NCI-H748 treated with DMSO at 0.1 percent for 48 hours (cell line): Measurements from ENCODE around the gene ODAD4.

Experiments
- DNase-seq: peaks from one replicate; lab custom pipeline; 2025; lab: John Stamatoyannopoulos, UW

The ODAD4 gene

GRCh38 chr17:41971721-41972523 is 41.5 kb downstream of the ODAD4 start:
- DNase-seq, result no peak

GRCh38 chr17:41972571-41973407 is 42.4 kb downstream of the ODAD4 start:
- DNase-seq, result no peak

GRCh38 chr17:41973408-41973811 is 43.0 kb downstream of the ODAD4 start:
- DNase-seq, result no peak

- no peak for DNase-seq
Observed at GRCh38 chr17:41974031-41974430, 43.6 kb downstream of the ODAD4 start.

GRCh38 chr17:41974658-41975057 is 44.2 kb downstream of the ODAD4 start:
- DNase-seq, result no peak

- no peak for DNase-seq
Observed at GRCh38 chr17:41975099-41976083, 45.0 kb downstream of the ODAD4 start.

GRCh38 chr17:41976142-41976768 is 45.8 kb downstream of the ODAD4 start:
- DNase-seq, result no peak

GRCh38 chr17:41977991-41978390 is 47.6 kb downstream of the ODAD4 start:
- no peak for DNase-seq

- DNase-seq, result no peak
Observed at GRCh38 chr17:41982026-41982760, 51.8 kb downstream of the ODAD4 start.

GRCh38 chr17:41984454-41984853 is 54.0 kb downstream of the ODAD4 start:
- no peak for DNase-seq

- DNase-seq, result no peak
Observed at GRCh38 chr17:41985919-41986318, 55.5 kb downstream of the ODAD4 start.

- DNase-seq, result no peak
Observed at GRCh38 chr17:41986634-41987033, 56.2 kb downstream of the ODAD4 start.

- no peak for DNase-seq
Observed at GRCh38 chr17:41987642-41988041, 57.2 kb downstream of the ODAD4 start.

- no peak for DNase-seq
Observed at GRCh38 chr17:41988418-41988817, 58.0 kb downstream of the ODAD4 start.

- no peak for DNase-seq
Observed at GRCh38 chr17:41989702-41990419, 59.4 kb downstream of the ODAD4 start.

GRCh38 chr17:41992576-41992975 is 62.2 kb downstream of the ODAD4 start:
- DNase-seq, result no peak

GRCh38 chr17:41996855-41997164 is 66.4 kb downstream of the ODAD4 start:
- DNase-seq, result no peak

GRCh38 chr17:41998497-41998896 is 68.1 kb downstream of the ODAD4 start:
- no peak for DNase-seq

- no peak for DNase-seq
Observed at GRCh38 chr17:42000413-42001133, 70.2 kb downstream of the ODAD4 start.

GRCh38 chr17:42001729-42002128 is 71.3 kb downstream of the ODAD4 start:
- DNase-seq, result no peak
